ENCODE measurements around the gene C2CD2L.

Gene C2CD2L

DNA sequence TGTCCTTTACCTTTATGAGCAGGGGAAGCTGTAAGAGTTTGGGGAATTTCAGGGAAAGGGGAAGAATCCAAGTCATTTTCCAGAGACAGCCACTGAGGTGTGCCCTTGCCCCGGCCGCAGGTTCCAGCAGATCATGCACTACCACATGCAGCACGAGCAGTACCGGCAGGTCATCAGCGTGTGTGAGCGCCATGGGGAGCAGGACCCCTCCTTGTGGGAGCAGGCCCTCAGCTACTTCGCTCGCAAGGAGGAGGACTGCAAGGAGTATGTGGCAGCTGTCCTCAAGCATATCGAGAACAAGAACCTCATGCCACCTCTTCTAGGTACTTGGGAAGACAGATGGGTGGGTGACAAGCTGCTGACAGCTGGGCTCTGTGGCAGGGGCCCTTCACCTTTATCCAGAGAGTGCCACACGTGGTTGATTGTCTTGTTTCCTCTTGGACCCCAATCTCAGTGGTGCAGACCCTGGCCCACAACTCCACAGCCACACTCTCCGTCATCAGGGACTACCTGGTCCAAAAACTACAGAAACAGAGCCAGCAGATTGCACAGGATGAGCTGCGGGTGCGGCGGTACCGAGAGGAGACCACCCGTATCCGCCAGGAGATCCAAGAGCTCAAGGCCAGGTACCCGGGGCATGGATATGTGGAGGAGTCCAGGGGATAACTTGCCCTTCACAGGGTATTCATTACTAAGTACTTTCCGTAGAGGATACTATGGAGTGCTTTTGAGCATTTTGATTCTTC, 28.3 kb upstream of the C2CD2L start:
- DNase-seq (ENCODE audit: low spot score) = no peak
- TF ChIP-seq, protein P1, sequence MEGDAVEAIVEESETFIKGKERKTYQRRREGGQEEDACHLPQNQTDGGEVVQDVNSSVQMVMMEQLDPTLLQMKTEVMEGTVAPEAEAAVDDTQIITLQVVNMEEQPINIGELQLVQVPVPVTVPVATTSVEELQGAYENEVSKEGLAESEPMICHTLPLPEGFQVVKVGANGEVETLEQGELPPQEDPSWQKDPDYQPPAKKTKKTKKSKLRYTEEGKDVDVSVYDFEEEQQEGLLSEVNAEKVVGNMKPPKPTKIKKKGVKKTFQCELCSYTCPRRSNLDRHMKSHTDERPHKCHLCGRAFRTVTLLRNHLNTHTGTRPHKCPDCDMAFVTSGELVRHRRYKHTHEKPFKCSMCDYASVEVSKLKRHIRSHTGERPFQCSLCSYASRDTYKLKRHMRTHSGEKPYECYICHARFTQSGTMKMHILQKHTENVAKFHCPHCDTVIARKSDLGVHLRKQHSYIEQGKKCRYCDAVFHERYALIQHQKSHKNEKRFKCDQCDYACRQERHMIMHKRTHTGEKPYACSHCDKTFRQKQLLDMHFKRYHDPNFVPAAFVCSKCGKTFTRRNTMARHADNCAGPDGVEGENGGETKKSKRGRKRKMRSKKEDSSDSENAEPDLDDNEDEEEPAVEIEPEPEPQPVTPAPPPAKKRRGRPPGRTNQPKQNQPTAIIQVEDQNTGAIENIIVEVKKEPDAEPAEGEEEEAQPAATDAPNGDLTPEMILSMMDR (IDR thresholded peaks at IDR 0.05; ENCODE audit: extremely low read depth, missing control alignments) = no peak

DNA sequence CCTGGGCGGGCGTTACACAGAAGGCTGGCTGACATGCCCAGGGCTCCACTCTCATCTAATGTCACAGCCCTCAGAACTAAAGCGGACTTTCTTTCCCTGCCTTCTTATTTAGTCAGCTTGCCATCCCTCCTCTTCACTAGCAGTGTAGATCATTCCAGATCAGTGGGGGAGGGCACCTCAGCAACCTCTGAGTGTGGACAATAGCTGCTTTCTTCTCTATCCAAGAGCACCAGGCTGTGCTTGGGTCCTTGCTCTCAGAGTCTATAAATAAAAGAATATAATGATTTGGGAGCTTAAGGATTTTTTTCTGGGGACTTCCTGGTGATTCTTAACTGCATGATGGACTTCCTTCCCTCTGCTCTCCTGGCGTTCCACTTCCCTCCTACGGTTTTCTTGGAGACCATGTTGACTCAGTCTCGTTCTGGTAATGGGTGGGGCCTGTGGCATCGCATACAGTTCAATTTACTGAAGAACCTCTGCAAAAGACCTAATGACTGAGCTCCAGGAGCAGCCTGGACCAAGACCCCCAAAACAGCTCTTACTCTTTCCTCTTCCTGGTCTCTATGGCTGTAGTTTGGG, 25.4 kb upstream of the C2CD2L start:
- no peak for DNase-seq (ENCODE audit: low spot score)
- TF ChIP-seq, protein P1 (IDR thresholded peaks at IDR 0.05; ENCODE audit: extremely low read depth, missing control alignments) = no peak

DNA sequence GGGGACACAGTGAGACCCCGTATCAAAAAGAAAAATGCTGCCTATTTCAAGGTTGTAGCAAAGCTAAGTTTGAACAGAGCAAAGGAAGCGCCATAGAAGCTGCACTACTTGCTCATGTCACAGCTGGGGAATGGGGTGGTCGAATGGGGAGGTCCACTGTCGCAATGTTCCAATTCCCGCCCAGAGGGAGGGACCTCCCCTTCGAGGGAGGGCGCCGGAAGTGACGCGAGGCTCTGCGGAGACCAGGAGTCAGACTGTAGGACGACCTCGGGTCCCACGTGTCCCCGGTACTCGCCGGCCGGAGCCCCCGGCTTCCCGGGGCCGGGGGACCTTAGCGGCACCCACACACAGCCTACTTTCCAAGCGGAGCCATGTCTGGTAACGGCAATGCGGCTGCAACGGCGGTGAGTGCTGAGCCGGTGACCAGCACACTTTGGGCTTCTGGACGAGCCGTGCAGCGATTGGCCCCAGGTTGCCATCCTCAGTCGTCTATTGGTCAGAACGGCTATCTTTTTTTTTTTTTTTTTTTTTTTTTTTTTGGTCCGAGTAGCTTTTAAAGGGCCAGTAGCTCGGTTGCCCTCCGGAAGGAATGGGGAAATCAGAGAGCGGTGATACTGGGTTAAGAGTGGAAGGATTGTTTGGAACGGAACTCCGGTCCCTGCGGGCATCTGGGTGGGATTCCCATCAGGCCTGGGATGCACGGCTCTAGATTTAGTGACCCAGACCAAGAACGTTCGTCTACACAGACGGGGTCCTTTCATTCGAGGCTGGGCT, 22.3 kb upstream of the C2CD2L start, which contains the start of gene HMBS:
Gene HMBS (plus strand): TSS at position 219 of the 774 bp plus-strand sequence. CDS start 153 bp downstream, at position 372.
- peak; percentile 89 for DNase-seq (ENCODE audit: low spot score)
- TF ChIP-seq, protein P1 (IDR thresholded peaks at IDR 0.05; ENCODE audit: extremely low read depth, missing control alignments) = no peak

DNA sequence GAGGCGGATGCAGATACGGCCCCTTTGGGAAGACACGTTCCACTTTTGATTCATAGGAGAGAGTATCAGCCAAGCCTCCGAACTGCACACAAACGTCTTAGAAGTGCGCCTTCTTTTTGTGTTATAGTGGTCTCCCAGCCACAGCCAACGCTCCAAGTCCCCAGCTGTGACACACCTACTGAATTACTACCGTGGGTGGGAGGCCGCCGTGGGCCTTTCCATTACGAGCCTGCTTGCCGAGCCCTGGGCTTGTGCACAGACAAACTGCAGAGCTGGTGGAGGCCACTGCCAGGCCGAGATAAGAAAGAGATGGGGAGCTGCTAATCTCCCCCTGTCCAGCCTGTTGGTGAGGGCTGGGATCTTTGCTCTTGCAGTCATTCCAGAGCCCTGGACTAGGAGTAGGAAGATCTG, 21.7 kb upstream of the C2CD2L start:
- TF ChIP-seq, protein P1 (IDR thresholded peaks at IDR 0.05; ENCODE audit: extremely low read depth, missing control alignments) = no peak
- DNase-seq (ENCODE audit: low spot score) = peak; percentile 36

DNA sequence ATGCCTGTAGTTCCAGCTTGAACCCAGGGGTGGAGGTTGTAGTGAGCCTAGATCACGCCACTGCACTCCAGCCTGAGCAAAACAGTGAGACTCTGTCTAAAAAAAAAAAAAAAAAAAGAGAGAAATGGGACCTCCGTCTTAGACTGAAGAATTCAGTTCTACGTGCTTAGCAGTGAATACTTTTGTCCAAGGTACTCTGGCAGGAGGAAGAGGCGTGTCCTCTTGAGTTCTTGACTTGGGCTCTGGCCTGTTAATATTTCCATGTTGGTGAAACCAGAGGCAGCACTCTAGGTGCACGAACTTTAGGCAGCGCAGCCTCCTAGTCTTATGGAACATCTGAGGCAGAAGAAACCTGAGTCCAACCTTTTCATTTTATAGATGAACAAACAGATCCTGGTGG, 20.0 kb upstream of the C2CD2L start:
- TF ChIP-seq, protein P1 (IDR thresholded peaks at IDR 0.05; ENCODE audit: extremely low read depth, missing control alignments) = no peak
- DNase-seq (ENCODE audit: low spot score) = no peak

DNA sequence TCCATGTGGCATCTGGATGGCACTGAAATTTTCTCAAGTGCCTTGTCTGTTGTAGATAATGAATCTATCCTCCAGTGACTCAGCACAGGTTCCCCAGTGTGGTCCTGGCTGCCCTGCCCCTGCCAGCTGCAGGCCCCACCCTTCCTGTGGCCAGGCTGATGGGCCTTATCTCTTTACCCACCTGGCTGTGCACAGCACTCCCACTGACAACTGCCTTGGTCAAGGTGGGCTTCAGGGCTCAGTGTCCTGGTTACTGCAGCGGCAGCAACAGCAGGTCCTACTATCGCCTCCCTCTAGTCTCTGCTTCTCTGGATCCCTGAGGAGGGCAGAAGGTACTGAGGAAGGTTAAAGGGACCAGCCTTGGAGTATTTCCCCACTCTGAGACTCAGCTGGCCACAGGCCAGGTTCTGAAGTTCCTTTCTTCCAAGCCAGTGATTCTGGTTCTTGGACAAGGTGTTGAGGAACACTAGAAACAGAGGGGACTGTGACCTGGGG, 19.4 kb upstream of the C2CD2L start:
- DNase-seq (ENCODE audit: low spot score) = no peak
- TF ChIP-seq, protein P1 (IDR thresholded peaks at IDR 0.05; ENCODE audit: extremely low read depth, missing control alignments) = no peak

DNA sequence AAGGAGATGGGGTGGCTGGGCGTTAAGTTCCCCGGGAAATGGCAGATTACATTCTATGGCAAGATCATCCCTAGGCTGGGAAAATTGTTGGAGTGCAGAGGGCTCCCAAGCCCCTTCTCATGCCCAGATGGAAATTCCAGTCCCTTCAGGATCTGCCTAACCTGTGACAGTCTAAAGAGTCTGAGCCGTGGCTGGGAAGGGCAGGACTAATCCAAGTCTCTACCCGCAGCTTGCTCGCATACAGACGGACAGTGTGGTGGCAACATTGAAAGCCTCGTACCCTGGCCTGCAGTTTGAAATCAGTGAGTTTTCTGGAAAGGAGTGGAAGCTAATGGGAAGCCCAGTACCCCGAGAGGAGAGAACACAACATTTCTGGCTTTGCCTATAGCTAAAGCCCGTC, 18.7 kb upstream of the C2CD2L start:
- TF ChIP-seq, protein P1 (IDR thresholded peaks at IDR 0.05; ENCODE audit: extremely low read depth, missing control alignments) = no peak
- DNase-seq (ENCODE audit: low spot score) = no peak
